NCI-H748 (cell line): ENCODE data around the gene BCL11A.

ENCODE experiments used
- DNase-seq: peaks from one replicate; lab custom pipeline; 2025; ENCODE audit not compliant: unreplicated experiment; lab: John Stamatoyannopoulos, UW

Gene BCL11A

GRCh38 chr2:60412620-60413019 is 140.8 kb downstream of the BCL11A start:
- DNase-seq: no peak

GRCh38 chr2:60412027-60412426 is 141.4 kb downstream of the BCL11A start:
- DNase-seq: no peak

- DNase-seq: no peak
Measured at GRCh38 chr2:60411295-60411694, 142.2 kb downstream of the BCL11A start.

- DNase-seq: no peak
Measured at GRCh38 chr2:60410456-60411146, 142.9 kb downstream of the BCL11A start.

- DNase-seq: no peak
Measured at GRCh38 chr2:60409531-60409871, 144.0 kb downstream of the BCL11A start.

DNA sequence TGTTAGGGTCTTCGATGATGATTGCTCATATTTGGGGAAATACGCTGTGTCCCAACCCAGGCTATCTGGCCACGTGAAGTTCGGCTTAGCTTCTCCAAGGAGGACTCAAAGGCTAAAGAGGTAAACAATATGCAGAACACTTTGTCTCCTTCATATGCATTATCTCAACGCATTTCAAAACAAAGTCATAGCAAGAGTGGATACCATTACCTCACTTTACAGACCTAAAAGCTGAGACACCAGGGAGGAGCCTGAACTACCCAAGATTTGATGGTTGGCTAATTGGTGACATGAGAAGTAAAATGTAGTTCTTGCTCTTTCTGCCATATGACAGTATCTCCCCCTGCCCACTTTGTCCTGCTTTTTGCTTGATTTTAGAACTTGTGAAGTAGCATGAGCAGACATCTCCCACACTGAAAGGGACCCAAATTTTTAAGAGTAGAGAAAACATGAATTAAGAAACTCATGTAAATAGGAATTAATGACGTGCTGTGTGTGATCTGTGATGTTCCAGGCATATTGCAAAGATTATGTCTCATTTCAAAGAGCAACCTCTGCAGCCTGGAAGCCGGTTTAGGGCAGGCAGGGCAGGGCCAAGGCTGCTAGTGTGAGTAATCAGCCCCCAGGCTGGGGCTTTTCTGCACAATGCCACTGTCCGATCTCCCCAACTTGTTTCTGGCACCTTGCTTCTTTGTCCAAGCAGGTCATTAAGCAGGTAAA is 144.5 kb downstream of the BCL11A start:
- DNase-seq: no peak

DNA sequence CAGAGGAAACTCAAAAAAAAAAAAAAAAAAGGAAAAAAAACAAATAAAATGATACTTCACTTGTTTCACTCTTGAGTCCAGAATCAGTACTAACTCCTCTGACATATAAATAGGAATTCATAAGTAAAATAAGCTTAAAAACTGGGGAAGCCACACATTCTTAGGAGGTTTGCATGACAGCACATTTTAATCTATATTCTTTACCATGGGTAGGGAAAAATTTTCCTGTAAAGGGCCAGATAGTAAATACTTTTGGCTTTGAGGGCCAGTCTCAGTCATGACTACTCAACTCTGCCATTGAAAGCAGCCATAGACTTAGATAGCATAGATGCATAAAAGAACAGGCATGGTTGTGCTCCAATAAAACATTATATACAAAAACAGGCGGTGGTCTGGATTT is 145.2 kb downstream of the BCL11A start:
- no peak for DNase-seq

- DNase-seq: no peak
Measured at GRCh38 chr2:60407398-60407797, 146.1 kb downstream of the BCL11A start.

GRCh38 chr2:60406192-60406591 is 147.3 kb downstream of the BCL11A start:
- DNase-seq: no peak

DNA sequence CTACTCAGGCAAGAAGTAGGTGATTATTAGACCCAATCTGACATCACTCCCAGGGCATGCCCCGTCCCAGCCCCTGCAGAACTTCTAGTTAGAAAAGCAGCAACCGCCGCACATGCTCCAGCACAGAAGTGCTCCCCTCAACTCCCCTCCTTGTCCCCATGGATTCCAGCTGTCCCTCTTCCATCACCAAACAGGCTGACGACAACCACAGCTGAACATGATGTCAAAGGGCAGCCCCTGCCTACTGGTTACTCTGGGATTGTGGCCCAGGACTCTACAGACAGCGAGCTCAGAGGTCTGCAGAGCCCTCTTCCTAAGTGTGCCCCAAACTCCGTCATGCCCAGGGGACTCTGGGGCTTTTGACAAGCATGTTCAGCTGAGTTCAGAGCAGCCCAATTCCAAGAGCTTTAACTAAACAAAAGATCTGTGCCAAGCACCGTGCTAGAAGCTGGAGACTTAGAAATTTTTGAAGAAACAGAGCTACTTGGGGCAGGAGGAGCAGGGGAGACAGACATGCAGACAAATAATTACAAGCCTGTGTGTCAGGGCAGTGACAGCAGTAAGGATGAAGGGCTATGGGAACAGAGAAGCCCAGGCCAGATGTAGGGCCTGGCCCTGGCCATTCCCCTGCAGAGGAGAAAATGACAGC is 148.1 kb downstream of the BCL11A start:
- DNase-seq: no peak
